ENCODE data around the gene PRKAG3. TPM values are rescaled to one million over a fixed set of nuclear protein-coding genes. Genes with fewer than 3 reads are reported as not detected.

Gene PRKAG3
- total RNA-seq, 2 experiments from 2014 or later, result not detected

GRCh38 chr2:218863021-218863520 lies 31.5 kb upstream of the PRKAG3 start:
- ChIA-PET CTCF (ENCODE audit: unreplicated experiment) (no interaction called here), POLR2A (no interaction called here)
- H3K36me3 ChIP-seq (ENCODE audit: insufficient read depth, low read length), result no peaks in the 10 kb centered on the region
- H3K9me2 ChIP-seq (ENCODE audit: insufficient read depth, low read length), result no peaks in the 10 kb centered on the region
- no peak overlapping the region for H3K27ac ChIP-seq (ENCODE audit: low read depth, low read length, poor library complexity, severe bottlenecking)
- intact Hi-C loops (cut with micrococcal nuclease; ENCODE audit: unreplicated experiment), result no loop called here
- H3K4me3 ChIP-seq (ENCODE audit: low read depth, low read length, poor library complexity, severe bottlenecking), result no peak overlapping the region
- H2AFZ ChIP-seq (ENCODE audit: low read length), result no peak overlapping the region
- no peak for TF ChIP-seq CTCF (conservative IDR thresholded peaks at IDR 0.05; ENCODE audit: low read length)
- H3K79me2 ChIP-seq (ENCODE audit: insufficient read depth, low read depth, low read length), result no peaks in the 10 kb centered on the region
- no peak for DNase-seq (ENCODE audit: low spot score)
- no peaks in the 10 kb centered on the region for H3K4me1 ChIP-seq (ENCODE audit: insufficient read depth, low read length, poor library complexity, severe bottlenecking)
- H3K4me2 ChIP-seq (ENCODE audit: low read length), result no peak overlapping the region
- no peaks in the 10 kb centered on the region for H4K20me1 ChIP-seq (ENCODE audit: insufficient read depth, low read length)
- no peaks in the 10 kb centered on the region for H3K9me3 ChIP-seq (ENCODE audit: low read length)
- BruUV-seq (replicated peaks), result no TSS peak

DNA sequence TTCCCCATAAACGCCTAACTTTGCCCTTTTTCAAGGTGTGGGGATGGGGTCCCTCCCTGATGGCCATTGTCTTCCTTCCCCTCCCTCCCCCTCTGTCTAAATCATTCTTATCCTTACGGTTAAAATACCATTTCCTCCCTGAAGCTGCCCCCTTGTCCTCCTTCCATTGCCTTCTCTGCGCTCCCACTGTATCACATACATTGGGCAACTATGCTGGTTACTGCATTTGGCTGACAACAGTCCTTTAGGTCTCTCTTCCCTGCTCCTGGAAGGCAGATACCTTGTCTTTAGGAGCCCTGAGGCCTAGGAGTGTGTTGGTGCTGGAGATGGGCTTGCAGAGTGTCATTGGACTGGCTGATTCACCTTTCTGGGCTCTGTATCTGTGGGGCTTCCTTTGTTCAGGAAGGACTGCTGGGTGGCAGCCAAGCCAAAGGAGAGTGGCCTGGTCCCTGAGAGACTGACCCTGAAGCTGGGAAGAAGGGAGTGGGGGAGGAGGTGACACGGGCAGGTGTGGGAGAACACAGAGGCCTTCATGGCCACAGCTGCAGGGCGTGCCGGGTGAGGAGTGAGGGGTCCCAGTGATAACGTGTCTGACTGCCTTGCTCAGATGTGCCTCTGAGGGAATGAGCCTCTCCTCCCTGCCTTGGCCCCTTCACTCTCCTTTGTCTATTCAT lies 30.2 kb upstream of the PRKAG3 start:
- no peak overlapping the region for H3K4me3 ChIP-seq (ENCODE audit: low read depth, low read length, poor library complexity, severe bottlenecking)
- H2AFZ ChIP-seq (ENCODE audit: low read length), result no peak overlapping the region
- H3K9me2 ChIP-seq (ENCODE audit: insufficient read depth, low read length), result no peaks in the 10 kb centered on the region
- POLR2A ChIA-PET, result no interaction called here
- TF ChIP-seq CTCF (conservative IDR thresholded peaks at IDR 0.05; ENCODE audit: low read length) (no peak), EZH2phosphoT487 (IDR thresholded peaks at IDR 0.05; ENCODE audit: borderline replicate concordance, low read depth, low read length) (no peak)
- no peaks in the 10 kb centered on the region for H3K9me3 ChIP-seq (ENCODE audit: low read length)
- H3K27ac ChIP-seq (ENCODE audit: low read depth, low read length, poor library complexity, severe bottlenecking), result no peak overlapping the region
- no TSS peak for BruUV-seq (replicated peaks)
- H4K20me1 ChIP-seq (ENCODE audit: insufficient read depth, low read length), result no peaks in the 10 kb centered on the region
- H3K4me1 ChIP-seq (ENCODE audit: insufficient read depth, low read length, poor library complexity, severe bottlenecking), result no peaks in the 10 kb centered on the region
- DNase-seq (ENCODE audit: low spot score), result no peak
- CTCF ChIA-PET (ENCODE audit: unreplicated experiment), result no interaction called here
- no peaks in the 10 kb centered on the region for H3K79me2 ChIP-seq (ENCODE audit: insufficient read depth, low read depth, low read length)
- H3K36me3 ChIP-seq (ENCODE audit: insufficient read depth, low read length), result no peaks in the 10 kb centered on the region
- intact Hi-C loops (cut with micrococcal nuclease; ENCODE audit: unreplicated experiment), result no loop called here
- H3K4me2 ChIP-seq (ENCODE audit: low read length), result no peak overlapping the region

DNA sequence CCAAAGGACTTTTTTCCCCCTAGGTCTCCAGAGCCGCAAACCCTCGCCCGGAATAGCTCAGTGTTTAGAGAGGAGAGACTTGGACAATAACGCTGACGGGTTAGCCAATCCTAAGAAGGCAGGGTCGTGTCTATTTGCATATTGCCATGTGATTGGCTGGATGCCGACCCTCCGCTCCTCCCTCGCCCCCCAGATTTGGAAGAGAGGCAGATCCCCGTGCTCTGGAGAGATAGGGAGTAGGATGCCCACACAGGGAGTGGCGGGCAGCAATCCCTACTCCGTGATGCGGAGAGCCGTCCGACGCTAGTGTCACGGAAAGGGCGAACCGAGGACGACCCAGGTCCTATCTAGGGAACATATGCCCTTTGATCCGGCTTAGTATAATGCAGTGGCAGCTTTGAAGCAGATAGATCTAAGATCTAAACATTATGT lies 29.4 kb upstream of the PRKAG3 start:
- no peaks in the 10 kb centered on the region for H3K9me3 ChIP-seq (ENCODE audit: low read length)
- DNase-seq (ENCODE audit: low spot score), result peak; percentile 29
- H3K36me3 ChIP-seq (ENCODE audit: insufficient read depth, low read length), result no peaks in the 10 kb centered on the region
- H3K4me2 ChIP-seq (ENCODE audit: low read length), result peak overlapping the region; percentile 46
- H3K9me2 ChIP-seq (ENCODE audit: insufficient read depth, low read length), result no peaks in the 10 kb centered on the region
- intact Hi-C loops (cut with micrococcal nuclease; ENCODE audit: unreplicated experiment), result no loop called here
- ChIA-PET POLR2A (no interaction called here), CTCF (ENCODE audit: unreplicated experiment) (no interaction called here)
- no peak overlapping the region for H2AFZ ChIP-seq (ENCODE audit: low read length)
- H3K27ac ChIP-seq (ENCODE audit: low read depth, low read length, poor library complexity, severe bottlenecking), result no peak overlapping the region
- no peaks in the 10 kb centered on the region for H3K4me1 ChIP-seq (ENCODE audit: insufficient read depth, low read length, poor library complexity, severe bottlenecking)
- H3K79me2 ChIP-seq (ENCODE audit: insufficient read depth, low read depth, low read length), result no peaks in the 10 kb centered on the region
- peak overlapping the region; percentile 8 for H3K4me3 ChIP-seq (ENCODE audit: low read depth, low read length, poor library complexity, severe bottlenecking)
- no peaks in the 10 kb centered on the region for H4K20me1 ChIP-seq (ENCODE audit: insufficient read depth, low read length)
- BruUV-seq (replicated peaks), result no TSS peak
- TF ChIP-seq CTCF (conservative IDR thresholded peaks at IDR 0.05; ENCODE audit: low read length) (no peak), EZH2phosphoT487 (IDR thresholded peaks at IDR 0.05; ENCODE audit: borderline replicate concordance, low read depth, low read length) (no peak)
